Left lobe of liver (tissue), 2 donors: Measurements from ENCODE around the gene LTB. TPM values are rescaled to one million over a fixed set of nuclear protein-coding genes. Genes with fewer than 3 reads are reported as not detected.
A peak's percentile ranks its signal among the peaks of the same experiment; 100 is the strongest.
"Not testable (repeated sequence)": the region's sequence is repeated elsewhere in the genome, so short reads cannot be mapped to it uniquely, and the experiment has no call there.

ENCODE experiments used
- ATAC-seq: fragments of 200-7000 bp; cut with Tn5 transposase; one replicate; pipeline ENCODE4 v1.9.1; 2020; ENCODE audit warnings: mild to moderate bottlenecking, moderate library complexity
- DNase-seq: peaks from one replicate; pipeline ENCODE4 v3.0.0-alpha.2; 2020; ENCODE audit warnings: low spot score
- total RNA-seq: library from RNA; stranded (reverse); gene quantifications from one replicate; pipeline ENCODE4 v1.2.1, GENCODE V29; 2021
- donor health status: DM: no; HTN: no; CAD: no; lungs with moderate emphysema.
- donor health status: DM: no; HTN: yes; CAD: no.

The LTB gene
- total RNA-seq, 1 donor from 2014 or later = 1.7 TPM

- ATAC-seq = no peak
- DNase-seq = no peak
Measured at GRCh38 chr6:31609519-31610406, 27.5 kb upstream of the LTB start.

- no peak for ATAC-seq
- DNase-seq = no peak
Measured at GRCh38 chr6:31607317-31607716, 25.1 kb upstream of the LTB start.

- ATAC-seq (peak; percentile 29), DNase-seq (no peak)
Measured at GRCh38 chr6:31597006-31597405, 14.8 kb upstream of the LTB start.

GRCh38 chr6:31592396-31592771 is 10.2 kb upstream of the LTB start:
- DNase-seq = no peak
- ATAC-seq = no peak

GRCh38 chr6:31590691-31591090 is 8.5 kb upstream of the LTB start:
- not testable (repeated sequence) for DNase-seq, ATAC-seq

GRCh38 chr6:31588871-31589650 is 6.8 kb upstream of the LTB start:
- ATAC-seq (no peak), DNase-seq (no peak)

GRCh38 chr6:31587791-31588777 is 5.9 kb upstream of the LTB start:
- no peak for DNase-seq
- no peak for ATAC-seq

- ATAC-seq (peak; percentile 45), DNase-seq (no peak)
Measured at GRCh38 chr6:31586599-31587281, 4.5 kb upstream of the LTB start.

GRCh38 chr6:31586008-31586407 is 3.8 kb upstream of the LTB start, which contains the start of gene LST1:
Gene LST1 (plus strand): TSS chr6:31586277. CDS start chr6:31587300, 1,023 bp downstream.
- DNase-seq (no peak), ATAC-seq (peak; percentile 8)

GRCh38 chr6:31585491-31585890 is 3.3 kb upstream of the LTB start:
- ATAC-seq = no peak
- no peak for DNase-seq

GRCh38 chr6:31581434-31582229 is 592 bp downstream of the LTB start:
- DNase-seq (no peak), ATAC-seq (peak; percentile 65)

- peak; percentile 87 for DNase-seq
- ATAC-seq = peak; percentile 98
Measured at GRCh38 chr6:31580807-31581433, 1.3 kb downstream of the LTB start.

GRCh38 chr6:31580438-31580740 is 1.8 kb downstream of the LTB start:
- DNase-seq (no peak), ATAC-seq (no peak)

- DNase-seq = no peak
- no peak for ATAC-seq
Measured at GRCh38 chr6:31579546-31580437, 2.4 kb downstream of the LTB start.

GRCh38 chr6:31579119-31579505 is 3.1 kb downstream of the LTB start:
- no peak for ATAC-seq
- no peak for DNase-seq

- no peak for DNase-seq
- no peak for ATAC-seq
Measured at GRCh38 chr6:31578184-31579118, 3.8 kb downstream of the LTB start.

- no peak for ATAC-seq
- no peak for DNase-seq
Measured at GRCh38 chr6:31577579-31577966, 4.7 kb downstream of the LTB start.
